Measurements from ENCODE around the gene TNFSF15. TPM values are rescaled to one million over a fixed set of nuclear protein-coding genes. Genes with fewer than 3 reads are reported as not detected.

Gene TNFSF15
- total RNA-seq, 1 experiment from 2014 or later = not detected

GRCh38 chr9:114746591-114747346, 59.1 kb downstream of the TNFSF15 start:
- H3K4me3 Mint-ChIP-seq = no peak overlapping the region
- Histone ChIP-seq H3K23me2 (ENCODE audit: insufficient read length, low read depth, low read length, poor library complexity, severe bottlenecking) (no peaks in the 10 kb centered on the region), H3K14ac (ENCODE audit: insufficient read depth, low read length) (no peak overlapping the region), H2AK5ac (ENCODE audit: insufficient read length, low read length) (no peak overlapping the region), H3K56ac (ENCODE audit: insufficient read length, low read depth, low read length) (no peak overlapping the region), H3K79me1 (ENCODE audit: insufficient read depth, low read depth, low read length, poor library complexity, severe bottlenecking) (no peaks in the 10 kb centered on the region), H3K4me2 (ENCODE audit: insufficient read depth, insufficient read length, low read length) (no peak overlapping the region), H3K4me1 (ENCODE audit: insufficient read depth, low read length) (no peaks in the 10 kb centered on the region), H3K9ac (ENCODE audit: extremely low read depth, insufficient read length, low read length) (no peak overlapping the region), H2BK12ac (ENCODE audit: insufficient read length, low read depth, low read length) (no peak overlapping the region), H2BK20ac (ENCODE audit: low read depth, low read length, poor library complexity, severe bottlenecking) (no peak overlapping the region), H3K23ac (ENCODE audit: insufficient read length, low read depth, low read length) (no peak overlapping the region), H3K9me3 (ENCODE audit: control insufficient read depth, low read depth, low read length) (no peaks in the 10 kb centered on the region), H2BK120ac (ENCODE audit: low read depth, low read length, poor library complexity, severe bottlenecking) (no peak overlapping the region), H3K79me2 (ENCODE audit: insufficient read depth, low read length) (no peaks in the 10 kb centered on the region), H3K4ac (ENCODE audit: low read depth, low read length) (no peak overlapping the region), H4K91ac (ENCODE audit: insufficient read length, low read depth, low read length) (no peak overlapping the region), H2BK5ac (ENCODE audit: insufficient read length, low read length) (no peak overlapping the region), H4K5ac (ENCODE audit: insufficient read length, low read depth, low read length) (no peak overlapping the region), H3K18ac (ENCODE audit: insufficient read length, low read depth, low read length) (no peak overlapping the region), H3K27me3 (ENCODE audit: insufficient read depth, low read length) (no peaks in the 10 kb centered on the region), H2BK15ac (ENCODE audit: low read depth, low read length) (no peak overlapping the region), H3K27ac (ENCODE audit: insufficient read length, low read depth, low read length) (no peak overlapping the region), H3T11ph (ENCODE audit: low read length) (no peak overlapping the region), H4K8ac (replicated peaks; ENCODE audit: insufficient read length, low read depth, low read length) (no peak overlapping the region), H2AFZ (ENCODE audit: low read length) (no peak overlapping the region), H4K20me1 (ENCODE audit: control insufficient read depth, insufficient read depth, insufficient read length) (no peaks in the 10 kb centered on the region)
- peaks cover 26% of the 10 kb centered on the region for H3K27me3 Mint-ChIP-seq (ENCODE audit: low read depth)
- H3K27ac Mint-ChIP-seq = no peak overlapping the region
- no peaks in the 10 kb centered on the region; a peak in 1 of 5 replicates for H3K9me3 Mint-ChIP-seq
- DNase-seq = no peak
- 0 out of 4 replicates have a peak, but pooled peaks cover 2 to 3% of the 10 kb centered on the region in 2 experiments for H3K4me1 Mint-ChIP-seq
- no peak for TF ChIP-seq CTCF (conservative IDR thresholded peaks at IDR 0.05)
- no peaks in the 10 kb centered on the region for H3K36me3 Mint-ChIP-seq (ENCODE audit: insufficient read depth in 1 of 3, low read depth in 3 of 3)
- WGBS (ENCODE audit: extremely low coverage, insufficient read length, low lambda C conversion rate) = no CpG with 5 or more reads among the region's 2 CpGs
